ENCODE results near the gene GTF3C2. TPM values are rescaled to one million over a fixed set of nuclear protein-coding genes. Genes with fewer than 3 reads are reported as not detected.

The GTF3C2 gene
- total and polyA plus RNA-seq, 2 of the 13 experiments (the other 11 are each of a cell fraction or from before 2014, with no cell fraction given), result 77.5 to 130 TPM

DNA sequence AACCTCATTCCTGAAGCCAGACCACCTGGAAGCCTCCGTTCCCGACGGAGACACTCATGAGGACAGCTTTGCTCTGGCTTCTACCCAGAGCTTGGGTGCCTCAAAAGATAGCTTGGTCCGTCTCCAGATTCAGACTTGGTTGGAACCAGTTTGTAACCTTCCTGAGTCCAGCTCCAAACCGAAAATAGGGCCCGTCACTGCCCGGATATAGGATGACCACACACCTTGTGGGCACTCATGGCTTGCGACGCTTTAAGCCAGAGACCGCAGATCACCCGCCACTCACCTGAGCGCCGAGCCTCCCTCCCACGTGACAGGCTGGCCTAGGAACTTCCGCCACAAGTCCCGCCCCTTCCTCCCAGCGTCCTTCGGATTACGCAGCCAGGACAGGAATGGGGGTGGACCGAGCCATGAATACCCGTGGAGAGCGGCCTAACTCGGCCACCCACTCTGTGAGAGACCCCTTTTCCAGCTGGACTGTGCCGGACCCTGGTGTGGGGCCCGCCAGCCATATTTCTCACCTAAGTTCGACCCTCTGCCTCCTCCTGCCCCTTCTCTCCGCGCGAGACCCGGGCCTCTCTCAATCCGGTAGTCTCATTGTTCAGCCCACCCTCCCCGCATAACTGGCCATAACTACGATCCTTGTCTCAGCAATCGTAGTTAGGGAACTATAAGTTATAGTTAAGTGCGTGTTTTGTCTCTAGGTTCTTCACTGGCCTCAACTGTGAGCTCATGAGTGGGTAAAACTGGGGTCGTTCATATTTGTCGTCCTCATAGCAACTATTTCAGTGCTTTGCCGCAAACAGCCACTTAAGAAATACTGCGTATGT is 33.6 kb downstream of the GTF3C2 start, which contains the start of gene MPV17 (continued):
- peak; percentile 96 for TF ChIP-seq ZFY (CRISPR knock-in tag; IDR thresholded peaks at IDR 0.05)
- TF ChIP-seq, protein P1, sequence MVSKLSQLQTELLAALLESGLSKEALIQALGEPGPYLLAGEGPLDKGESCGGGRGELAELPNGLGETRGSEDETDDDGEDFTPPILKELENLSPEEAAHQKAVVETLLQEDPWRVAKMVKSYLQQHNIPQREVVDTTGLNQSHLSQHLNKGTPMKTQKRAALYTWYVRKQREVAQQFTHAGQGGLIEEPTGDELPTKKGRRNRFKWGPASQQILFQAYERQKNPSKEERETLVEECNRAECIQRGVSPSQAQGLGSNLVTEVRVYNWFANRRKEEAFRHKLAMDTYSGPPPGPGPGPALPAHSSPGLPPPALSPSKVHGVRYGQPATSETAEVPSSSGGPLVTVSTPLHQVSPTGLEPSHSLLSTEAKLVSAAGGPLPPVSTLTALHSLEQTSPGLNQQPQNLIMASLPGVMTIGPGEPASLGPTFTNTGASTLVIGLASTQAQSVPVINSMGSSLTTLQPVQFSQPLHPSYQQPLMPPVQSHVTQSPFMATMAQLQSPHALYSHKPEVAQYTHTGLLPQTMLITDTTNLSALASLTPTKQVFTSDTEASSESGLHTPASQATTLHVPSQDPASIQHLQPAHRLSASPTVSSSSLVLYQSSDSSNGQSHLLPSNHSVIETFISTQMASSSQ (IDR thresholded peaks at IDR 0.05; ENCODE audit: low read depth), result no peak
- TF ChIP-seq, protein P1 (CRISPR knock-in tag; IDR thresholded peaks at IDR 0.05; ENCODE audit: borderline replicate concordance), result no peak
- peak; percentile 82 for TF ChIP-seq KMT2B (CRISPR knock-in tag; IDR thresholded peaks at IDR 0.05)
- peak; percentile 88 for TF ChIP-seq BRD4 (CRISPR knock-in tag; IDR thresholded peaks at IDR 0.05)
- no peak for TF ChIP-seq TBX3 (IDR thresholded peaks at IDR 0.05; ENCODE audit: borderline replicate concordance)
- TF ChIP-seq NCOA1 (CRISPR knock-in tag; IDR thresholded peaks at IDR 0.05), result no peak; the same call in 1 of the 2 replicates
- no peak for TF ChIP-seq SOX6 (IDR thresholded peaks at IDR 0.05)
- peak; percentile 65 for TF ChIP-seq SOX6 (CRISPR knock-in tag; IDR thresholded peaks at IDR 0.05)
- TF ChIP-seq, protein P2, sequence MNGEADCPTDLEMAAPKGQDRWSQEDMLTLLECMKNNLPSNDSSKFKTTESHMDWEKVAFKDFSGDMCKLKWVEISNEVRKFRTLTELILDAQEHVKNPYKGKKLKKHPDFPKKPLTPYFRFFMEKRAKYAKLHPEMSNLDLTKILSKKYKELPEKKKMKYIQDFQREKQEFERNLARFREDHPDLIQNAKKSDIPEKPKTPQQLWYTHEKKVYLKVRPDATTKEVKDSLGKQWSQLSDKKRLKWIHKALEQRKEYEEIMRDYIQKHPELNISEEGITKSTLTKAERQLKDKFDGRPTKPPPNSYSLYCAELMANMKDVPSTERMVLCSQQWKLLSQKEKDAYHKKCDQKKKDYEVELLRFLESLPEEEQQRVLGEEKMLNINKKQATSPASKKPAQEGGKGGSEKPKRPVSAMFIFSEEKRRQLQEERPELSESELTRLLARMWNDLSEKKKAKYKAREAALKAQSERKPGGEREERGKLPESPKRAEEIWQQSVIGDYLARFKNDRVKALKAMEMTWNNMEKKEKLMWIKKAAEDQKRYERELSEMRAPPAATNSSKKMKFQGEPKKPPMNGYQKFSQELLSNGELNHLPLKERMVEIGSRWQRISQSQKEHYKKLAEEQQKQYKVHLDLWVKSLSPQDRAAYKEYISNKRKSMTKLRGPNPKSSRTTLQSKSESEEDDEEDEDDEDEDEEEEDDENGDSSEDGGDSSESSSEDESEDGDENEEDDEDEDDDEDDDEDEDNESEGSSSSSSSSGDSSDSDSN (CRISPR knock-in tag; IDR thresholded peaks at IDR 0.05), result peak; percentile 84
- no peak for TF ChIP-seq SMARCE1 (IDR thresholded peaks at IDR 0.05; ENCODE audit: borderline replicate concordance)
- no peak for TF ChIP-seq ZNF10 (CRISPR knock-in tag; IDR thresholded peaks at IDR 0.05; ENCODE audit: borderline replicate concordance, low read depth)
- TF ChIP-seq, protein P3, sequence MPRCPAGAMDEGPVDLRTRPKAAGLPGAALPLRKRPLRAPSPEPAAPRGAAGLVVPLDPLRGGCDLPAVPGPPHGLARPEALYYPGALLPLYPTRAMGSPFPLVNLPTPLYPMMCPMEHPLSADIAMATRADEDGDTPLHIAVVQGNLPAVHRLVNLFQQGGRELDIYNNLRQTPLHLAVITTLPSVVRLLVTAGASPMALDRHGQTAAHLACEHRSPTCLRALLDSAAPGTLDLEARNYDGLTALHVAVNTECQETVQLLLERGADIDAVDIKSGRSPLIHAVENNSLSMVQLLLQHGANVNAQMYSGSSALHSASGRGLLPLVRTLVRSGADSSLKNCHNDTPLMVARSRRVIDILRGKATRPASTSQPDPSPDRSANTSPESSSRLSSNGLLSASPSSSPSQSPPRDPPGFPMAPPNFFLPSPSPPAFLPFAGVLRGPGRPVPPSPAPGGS (CRISPR knock-in tag; IDR thresholded peaks at IDR 0.05), result no peak
- TF ChIP-seq ZFP1 (CRISPR knock-in tag; IDR thresholded peaks at IDR 0.05), result no peak; the same call in none of the 2 replicates
- no peak for TF ChIP-seq NR3C1 (CRISPR knock-in tag; IDR thresholded peaks at IDR 0.05)
- TF ChIP-seq, protein P4, sequence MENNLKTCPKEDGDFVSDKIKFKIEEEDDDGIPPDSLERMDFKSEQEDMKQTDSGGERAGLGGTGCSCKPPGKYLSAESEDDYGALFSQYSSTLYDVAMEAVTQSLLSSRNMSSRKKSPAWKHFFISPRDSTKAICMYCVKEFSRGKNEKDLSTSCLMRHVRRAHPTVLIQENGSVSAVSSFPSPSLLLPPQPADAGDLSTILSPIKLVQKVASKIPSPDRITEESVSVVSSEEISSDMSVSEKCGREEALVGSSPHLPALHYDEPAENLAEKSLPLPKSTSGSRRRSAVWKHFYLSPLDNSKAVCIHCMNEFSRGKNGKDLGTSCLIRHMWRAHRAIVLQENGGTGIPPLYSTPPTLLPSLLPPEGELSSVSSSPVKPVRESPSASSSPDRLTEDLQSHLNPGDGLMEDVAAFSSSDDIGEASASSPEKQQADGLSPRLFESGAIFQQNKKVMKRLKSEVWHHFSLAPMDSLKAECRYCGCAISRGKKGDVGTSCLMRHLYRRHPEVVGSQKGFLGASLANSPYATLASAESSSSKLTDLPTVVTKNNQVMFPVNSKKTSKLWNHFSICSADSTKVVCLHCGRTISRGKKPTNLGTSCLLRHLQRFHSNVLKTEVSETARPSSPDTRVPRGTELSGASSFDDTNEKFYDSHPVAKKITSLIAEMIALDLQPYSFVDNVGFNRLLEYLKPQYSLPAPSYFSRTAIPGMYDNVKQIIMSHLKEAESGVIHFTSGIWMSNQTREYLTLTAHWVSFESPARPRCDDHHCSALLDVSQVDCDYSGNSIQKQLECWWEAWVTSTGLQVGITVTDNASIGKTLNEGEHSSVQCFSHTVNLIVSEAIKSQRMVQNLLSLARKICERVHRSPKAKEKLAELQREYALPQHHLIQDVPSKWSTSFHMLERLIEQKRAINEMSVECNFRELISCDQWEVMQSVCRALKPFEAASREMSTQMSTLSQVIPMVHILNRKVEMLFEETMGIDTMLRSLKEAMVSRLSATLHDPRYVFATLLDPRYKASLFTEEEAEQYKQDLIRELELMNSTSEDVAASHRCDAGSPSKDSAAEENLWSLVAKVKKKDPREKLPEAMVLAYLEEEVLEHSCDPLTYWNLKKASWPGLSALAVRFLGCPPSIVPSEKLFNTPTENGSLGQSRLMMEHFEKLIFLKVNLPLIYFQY (CRISPR knock-in tag; IDR thresholded peaks at IDR 0.05; ENCODE audit: borderline replicate concordance), result peak; percentile 23; the same call in 1 of the 2 replicates
- TF ChIP-seq ZNF709 (CRISPR knock-in tag; IDR thresholded peaks at IDR 0.05), result peak; percentile 88
- peak; percentile 77 for TF ChIP-seq CREB1 (IDR thresholded peaks at IDR 0.05)
- no peak; the same call in 1 of the 2 replicates for TF ChIP-seq CREB1 (CRISPR knock-in tag; IDR thresholded peaks at IDR 0.05)
